Measurements from ENCODE around the gene GNPDA1.

Gene GNPDA1

DNA sequence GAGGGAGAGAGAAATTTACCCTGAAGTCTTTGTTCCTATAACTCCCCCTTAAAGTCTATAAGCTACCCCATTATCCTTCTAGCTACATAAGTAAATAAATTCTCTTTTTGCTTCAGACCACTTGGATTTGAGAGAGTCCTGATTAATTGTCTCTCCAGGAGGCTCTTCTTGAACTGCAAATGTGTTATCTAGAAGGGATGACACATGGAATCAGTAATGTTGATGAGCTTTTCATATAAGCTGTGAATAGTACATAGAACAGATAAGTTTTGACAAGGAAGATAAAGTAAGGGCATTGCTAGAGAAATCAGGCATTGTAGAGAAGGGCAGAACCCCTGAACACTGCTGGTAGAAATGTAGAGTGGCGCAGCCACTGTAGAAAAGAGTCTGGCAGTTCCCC, 42.5 kb upstream of the GNPDA1 start:
- TF ChIP-seq POLR2AphosphoS5 (IDR thresholded peaks at IDR 0.05; ENCODE audit: low read depth, low read length) (no peak), FOXP2 (optimal IDR thresholded peaks at IDR 0.05; ENCODE audit: borderline replicate concordance, extremely low read depth, extremely low read length, insufficient read depth) (no peak), SIN3A (IDR thresholded peaks at IDR 0.05; ENCODE audit: borderline replicate concordance, insufficient read depth, low read length) (no peak), REST (IDR thresholded peaks at IDR 0.05; ENCODE audit: insufficient read depth in 1 of 2, low read depth in 2 of 2, low read length in 2 of 2) (no peak)

- peak; percentile 33; the same call in 1 of the 2 replicates for TF ChIP-seq SIN3A (IDR thresholded peaks at IDR 0.05; ENCODE audit: borderline replicate concordance, insufficient read depth, low read length)
- no peak for TF ChIP-seq TAF1 (IDR thresholded peaks at IDR 0.05; ENCODE audit: borderline replicate concordance, insufficient read depth, low read length)
- TF ChIP-seq FOXP2 (optimal IDR thresholded peaks at IDR 0.05; ENCODE audit: borderline replicate concordance, extremely low read depth, extremely low read length, insufficient read depth): no peak
- no peak for TF ChIP-seq REST (IDR thresholded peaks at IDR 0.05; ENCODE audit: insufficient read depth in 1 of 2, low read depth in 2 of 2, low read length in 2 of 2)
Observed at GRCh38 chr5:142053426-142054151, 40.8 kb upstream of the GNPDA1 start.

DNA sequence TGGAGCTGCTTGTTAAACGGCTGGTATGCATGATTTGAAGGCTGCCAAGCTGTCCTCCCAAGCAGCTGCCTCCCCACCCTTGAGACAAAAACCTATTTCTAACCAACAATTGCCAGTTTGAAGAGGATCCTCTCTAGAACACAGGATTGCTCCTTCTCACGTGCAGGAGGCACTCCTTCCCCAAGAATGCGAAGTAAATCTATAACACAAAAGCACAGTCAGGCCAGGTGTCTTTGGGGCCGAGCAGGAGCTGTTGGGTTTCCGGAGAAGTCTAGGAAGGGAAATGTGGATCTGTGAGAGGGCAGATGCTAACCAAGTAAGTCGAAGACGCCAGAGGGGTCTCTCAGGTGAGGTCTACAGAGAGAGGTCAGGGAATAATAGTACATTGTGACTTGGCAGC, 35.4 kb upstream of the GNPDA1 start:
- TF ChIP-seq FOXP2 (optimal IDR thresholded peaks at IDR 0.05; ENCODE audit: borderline replicate concordance, extremely low read depth, extremely low read length, insufficient read depth) (no peak), SIN3A (IDR thresholded peaks at IDR 0.05; ENCODE audit: borderline replicate concordance, insufficient read depth, low read length) (no peak), POLR2AphosphoS5 (IDR thresholded peaks at IDR 0.05; ENCODE audit: low read depth, low read length) (no peak), TAF1 (IDR thresholded peaks at IDR 0.05; ENCODE audit: borderline replicate concordance, insufficient read depth, low read length) (no peak), REST (IDR thresholded peaks at IDR 0.05; ENCODE audit: insufficient read depth in 1 of 2, low read depth in 2 of 2, low read length in 2 of 2) (no peak)

DNA sequence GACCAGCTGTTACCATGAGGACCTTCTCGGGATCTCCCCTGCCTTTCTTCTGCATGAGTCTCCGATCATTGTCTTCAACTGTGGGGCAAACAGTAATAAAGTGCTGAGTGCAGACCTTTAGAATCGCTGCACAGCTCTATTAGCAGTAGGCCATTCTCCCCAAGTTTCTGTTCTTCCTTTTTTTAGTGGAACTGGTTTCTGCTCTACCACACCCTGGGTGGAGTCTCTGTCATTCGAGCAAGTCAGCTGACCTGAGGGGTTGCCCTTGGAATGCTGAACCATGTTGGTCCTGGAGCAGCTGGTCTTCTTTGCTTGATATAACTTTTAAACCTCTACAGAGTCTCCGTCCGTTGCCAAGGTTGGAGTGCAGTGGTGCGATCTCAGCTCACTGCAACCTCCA, 33.4 kb upstream of the GNPDA1 start:
- TF ChIP-seq TAF1 (IDR thresholded peaks at IDR 0.05; ENCODE audit: borderline replicate concordance, insufficient read depth, low read length) (no peak), SIN3A (IDR thresholded peaks at IDR 0.05; ENCODE audit: borderline replicate concordance, insufficient read depth, low read length) (no peak), FOXP2 (optimal IDR thresholded peaks at IDR 0.05; ENCODE audit: borderline replicate concordance, extremely low read depth, extremely low read length, insufficient read depth) (no peak), REST (IDR thresholded peaks at IDR 0.05; ENCODE audit: insufficient read depth in 1 of 2, low read depth in 2 of 2, low read length in 2 of 2) (no peak), POLR2AphosphoS5 (IDR thresholded peaks at IDR 0.05; ENCODE audit: low read depth, low read length) (no peak)

Data from PFSK-1 (cell line).